Measurements from ENCODE around the gene EDN2.

The EDN2 gene

GRCh38 chr1:41429641-41430035 lies 54.8 kb downstream of the EDN2 start:
- no peak overlapping the region for H3K4me3 ChIP-seq (ENCODE audit: low read depth, low read length)
- TF ChIP-seq CTCF (IDR thresholded peaks at IDR 0.05; ENCODE audit: borderline replicate concordance, insufficient read depth, low read depth, low read length): no peak
